Stimulated activated CD4-positive, alpha-beta T cell treated with anti-CD3 and anti-CD28 coated beads, Interleukin-12 subunit alpha, Interleukin-12 subunit beta, amount 100 ng/mL, for 48 hours (primary cell): ENCODE measurements around the gene TNS3.
A peak's percentile ranks its signal among the peaks of the same experiment; 100 is the strongest.

Source experiments
- DNase-seq, 3 donors: peaks; one replicate each; pipeline ENCODE4 v3.0.0-alpha.2; 2020; ENCODE audit warnings: low read depth in 2 of 3, low spot score in 1 of 3

TNS3 gene

GRCh38 chr7:47411901-47412300 lies 170.0 kb downstream of the TNS3 start:
- no peak for DNase-seq

- DNase-seq = no peak
Observed at GRCh38 chr7:47411281-47411869, 170.5 kb downstream of the TNS3 start.

DNA sequence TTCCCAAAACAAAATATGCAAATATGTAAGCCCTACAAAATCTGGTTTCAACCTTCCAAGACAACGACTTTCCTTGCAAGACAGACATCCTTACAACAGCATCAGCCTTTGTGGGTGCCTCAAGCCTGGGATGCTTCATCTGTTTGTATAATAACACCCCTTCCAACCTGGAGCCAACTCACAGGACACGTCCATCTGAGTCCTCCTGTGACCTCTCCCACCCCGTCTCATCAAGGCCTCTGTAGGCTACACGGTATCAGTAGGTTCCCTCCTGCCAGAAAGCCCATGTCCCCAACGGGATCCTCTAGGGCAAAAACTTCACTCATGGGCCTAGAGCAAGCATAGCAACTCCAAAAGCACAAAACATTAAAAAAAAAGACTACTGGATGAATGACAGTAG lies 173.2 kb downstream of the TNS3 start:
- DNase-seq = no peak

GRCh38 chr7:47407821-47408674 lies 173.9 kb downstream of the TNS3 start:
- DNase-seq = no peak

DNA sequence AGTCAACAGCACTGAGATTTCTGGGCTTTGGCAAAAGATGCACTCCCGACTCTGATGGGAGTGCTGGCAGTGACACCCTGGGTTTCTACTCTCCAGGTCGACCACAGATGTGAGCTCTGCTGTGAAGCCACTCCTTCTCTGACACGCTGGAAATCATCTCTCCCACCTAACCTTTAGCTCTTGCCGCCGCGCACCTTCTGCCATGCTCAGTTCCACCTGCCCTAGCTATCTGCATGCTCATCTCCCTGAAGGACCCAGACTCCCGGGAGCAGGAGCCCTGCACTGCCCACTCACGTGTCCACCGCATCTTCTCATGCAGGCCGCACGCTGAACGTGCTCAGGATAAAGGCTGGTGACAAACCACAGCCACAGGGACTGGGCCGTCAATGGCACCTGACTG lies 174.8 kb downstream of the TNS3 start:
- no peak for DNase-seq

GRCh38 chr7:47406801-47407129 lies 175.1 kb downstream of the TNS3 start:
- no peak for DNase-seq

GRCh38 chr7:47405921-47406800 lies 175.8 kb downstream of the TNS3 start:
- no peak for DNase-seq

- DNase-seq = no peak
Observed at GRCh38 chr7:47405286-47405904, 176.5 kb downstream of the TNS3 start.

- peak in 1 of 3 donors; percentile 18 for DNase-seq
Observed at GRCh38 chr7:47404010-47404409, 177.9 kb downstream of the TNS3 start.

- no peak for DNase-seq
Observed at GRCh38 chr7:47402941-47403866, 178.7 kb downstream of the TNS3 start.

- DNase-seq = no peak
Observed at GRCh38 chr7:47401611-47402570, 180.0 kb downstream of the TNS3 start.

GRCh38 chr7:47400741-47401206 lies 181.1 kb downstream of the TNS3 start:
- DNase-seq = no peak

- DNase-seq = no peak
Observed at GRCh38 chr7:47400001-47400400, 181.9 kb downstream of the TNS3 start.

DNA sequence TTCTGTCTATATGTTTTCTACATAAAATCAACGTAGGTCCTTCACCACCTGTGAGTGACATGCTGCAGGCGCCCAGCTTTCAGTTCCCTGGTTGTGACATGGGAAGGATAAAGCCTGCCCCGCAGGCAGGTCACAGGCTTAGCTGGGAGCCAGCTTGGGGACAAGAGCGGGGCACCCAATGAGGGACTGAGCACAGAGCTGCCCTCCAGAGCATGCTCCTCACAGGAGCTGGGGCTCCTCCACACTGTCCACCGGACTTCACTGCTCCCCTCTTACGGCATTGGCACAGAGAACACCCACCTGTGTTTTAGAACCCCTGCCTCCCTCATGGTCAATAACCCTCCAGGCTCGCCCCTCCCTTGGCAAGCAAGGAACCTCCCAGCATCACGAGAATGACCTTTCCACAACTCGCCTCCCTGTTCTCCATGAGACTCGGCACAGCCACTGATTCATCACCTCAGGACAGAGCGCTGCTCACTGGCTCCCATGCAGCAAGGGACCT lies 187.1 kb downstream of the TNS3 start:
- DNase-seq = no peak

DNA sequence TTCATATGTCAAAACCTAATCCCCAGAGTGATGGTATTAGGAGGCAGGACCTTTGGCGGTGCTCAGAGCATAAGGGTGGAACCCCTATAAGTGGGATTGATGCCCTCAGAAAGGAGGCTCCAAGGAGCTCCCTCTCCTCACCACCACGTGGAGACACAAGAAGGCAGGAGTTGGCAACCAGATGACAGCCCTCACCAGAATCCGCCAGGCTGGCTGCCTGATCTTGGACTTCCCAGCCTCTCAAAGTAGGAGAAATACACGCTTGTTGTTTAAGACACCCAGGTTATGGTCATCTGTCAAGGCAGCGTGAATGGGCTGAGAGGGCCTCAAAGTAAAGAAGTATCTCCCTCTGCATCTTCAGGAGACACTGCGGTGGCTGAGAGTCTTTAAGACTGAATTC lies 187.7 kb downstream of the TNS3 start:
- DNase-seq = no peak

DNA sequence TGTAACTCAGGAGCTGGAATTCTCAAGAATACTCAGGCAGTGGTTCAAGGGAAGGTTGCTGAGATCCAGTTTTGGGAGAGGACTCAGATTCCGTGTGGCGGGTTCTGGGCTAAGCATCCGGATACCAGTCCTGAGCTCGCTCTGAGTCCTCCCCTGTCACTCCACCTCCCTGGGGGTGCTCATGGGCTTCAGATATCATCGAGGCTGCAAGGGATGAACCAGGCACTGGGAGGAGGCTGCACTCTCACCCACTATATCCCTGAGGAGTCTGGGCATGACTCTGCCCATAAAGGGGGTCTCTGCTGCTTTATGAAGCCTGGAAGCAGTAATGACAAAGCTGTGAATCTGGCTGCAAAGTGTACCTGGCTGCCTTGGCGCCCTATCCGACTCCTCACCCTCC lies 188.5 kb downstream of the TNS3 start:
- DNase-seq = no peak

DNA sequence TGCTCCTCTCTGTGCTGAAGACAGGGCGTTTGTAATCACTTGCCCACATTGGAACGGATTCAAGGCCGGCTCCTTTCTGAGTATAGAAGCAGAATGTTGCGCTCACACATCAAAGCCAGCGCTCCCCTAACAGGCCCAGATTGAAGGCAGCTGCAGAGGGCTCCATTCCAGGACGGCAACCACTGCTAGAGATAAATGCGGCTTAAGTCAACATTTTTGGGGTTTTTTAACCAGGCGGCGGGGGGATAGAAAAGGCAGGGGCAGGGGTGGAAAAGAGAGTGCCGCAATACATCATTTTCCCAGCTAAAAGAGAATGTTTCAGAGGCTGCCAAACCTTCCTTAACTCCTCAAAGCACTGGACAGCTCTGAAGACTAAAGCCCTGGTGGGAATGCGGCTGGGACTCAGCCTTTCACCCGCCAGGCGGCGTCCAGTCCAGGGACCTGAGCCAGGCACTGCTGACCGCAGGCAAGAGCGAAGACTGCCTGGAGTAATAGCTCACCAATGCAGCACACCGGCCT lies 189.6 kb downstream of the TNS3 start:
- no peak for DNase-seq

GRCh38 chr7:47391726-47392125 lies 190.2 kb downstream of the TNS3 start:
- no peak for DNase-seq

- no peak for DNase-seq
Observed at GRCh38 chr7:47390914-47391313, 191.0 kb downstream of the TNS3 start.
